Keratinocyte (primary cell): ENCODE results near the gene TMEM80. TPM values are rescaled to one million over a fixed set of nuclear protein-coding genes. Genes with fewer than 3 reads are reported as not detected.
"Not testable (repeated sequence)": the region's sequence is repeated elsewhere in the genome, so short reads cannot be mapped to it uniquely, and the experiment has no call there.

Source experiments
- DNase-seq: peaks from one replicate; pipeline ENCODE4 v3.0.0-alpha.2; 2011; ENCODE audit warnings: low read depth, missing footprints, low spot score
- FAIRE-seq: peaks from 2 replicates; lab custom pipeline; 2011; peaks lifted over from hg19 to GRCh38; lab: Jason Lieb, UNC
- H2AFZ ChIP-seq: 2 replicates; pipeline ENCODE4 v1.6.0; 2012; ENCODE audit warnings: low read length, control low read depth, inconsistent platforms; ENCODE audit not compliant: control insufficient read depth
- H3K27ac ChIP-seq: 2 replicates; pipeline ENCODE4 v1.5.1; 2011; ENCODE audit warnings: low read length; ENCODE audit not compliant: control insufficient read depth, insufficient read depth
- H3K27me3 ChIP-seq: 3 replicates; pipeline ENCODE4 v1.6.0; 2011; ENCODE audit warnings: low read length; ENCODE audit not compliant: control insufficient read depth, insufficient read depth; ENCODE audit errors: extremely low read depth
- H3K36me3 ChIP-seq, 2 experiments: 2 replicates in 1 of 2; 3 replicates in 1 of 2; pipeline ENCODE4 v1.5.1; 2011; ENCODE audit warnings: low read length in 2 of 2, mild to moderate bottlenecking in 1 of 2; ENCODE audit not compliant: control insufficient read depth in 2 of 2, insufficient read depth in 2 of 2; ENCODE audit errors: extremely low read depth in 1 of 2
- H3K4me1 ChIP-seq: 3 replicates; pipeline ENCODE4 v1.5.1; 2011; ENCODE audit warnings: low read length; ENCODE audit not compliant: control insufficient read depth, insufficient read depth; ENCODE audit errors: extremely low read depth
- H3K4me2 ChIP-seq: 3 replicates; pipeline ENCODE4 v1.6.0; 2011; ENCODE audit warnings: low read depth, low read length; ENCODE audit not compliant: control insufficient read depth, insufficient read depth; ENCODE audit errors: extremely low read depth
- H3K4me3 ChIP-seq, 3 experiments: fragments of 200-600 bp in 1 of 3; sonication (generic) in 1 of 3; 2 replicates in 2 of 3; 3 replicates in 1 of 3; pipeline ENCODE4 v1.5.1; 2011 to 2016; ENCODE audit warnings: low read length in 3 of 3, mild to moderate bottlenecking in 3 of 3, control low read depth in 2 of 3, inconsistent platforms in 1 of 3, low read depth in 1 of 3, mixed read lengths in 1 of 3, mixed run types in 1 of 3, moderate library complexity in 1 of 3; ENCODE audit not compliant: control insufficient read depth in 2 of 3, insufficient read depth in 2 of 3; ENCODE audit errors: extremely low read depth in 1 of 3
- H3K79me2 ChIP-seq: 2 replicates; pipeline ENCODE4 v1.6.0; 2012; ENCODE audit warnings: low read length; ENCODE audit not compliant: control insufficient read depth, insufficient read depth
- H3K9ac ChIP-seq: 3 replicates; pipeline ENCODE4 v1.6.0; 2011; ENCODE audit warnings: low read length; ENCODE audit not compliant: control insufficient read depth, insufficient read depth; ENCODE audit errors: extremely low read depth
- H3K9me1 ChIP-seq: 3 replicates; pipeline ENCODE4 v1.6.0; 2011; ENCODE audit warnings: low read length; ENCODE audit not compliant: control insufficient read depth, insufficient read depth; ENCODE audit errors: extremely low read depth
- H3K9me3 ChIP-seq: 2 replicates; pipeline ENCODE4 v1.5.1; 2012; ENCODE audit warnings: low read depth, low read length; ENCODE audit not compliant: control insufficient read depth
- H4K20me1 ChIP-seq: 3 replicates; pipeline ENCODE4 v1.6.0; 2011; ENCODE audit warnings: low read length; ENCODE audit not compliant: control insufficient read depth, insufficient read depth; ENCODE audit errors: extremely low read depth
- CTCF ChIP-seq, 3 experiments: IDR thresholded peaks in 1 of 3; conservative IDR thresholded peaks in 1 of 3; optimal IDR thresholded peaks in 1 of 3; 2 replicates in 2 of 3; 3 replicates in 1 of 3; pipeline versions ENCODE3 to v1.5.1; 2011; ENCODE audit warnings: low read length in 3 of 3, mild to moderate bottlenecking in 3 of 3, moderate library complexity in 2 of 3, control low read depth in 1 of 3, inconsistent platforms in 1 of 3; ENCODE audit not compliant: insufficient read depth in 2 of 3; ENCODE audit errors: extremely low read depth in 1 of 3
- EZH2 ChIP-seq: IDR thresholded peaks from one replicate; pipeline ENCODE4 v1.6.1; 2012; ENCODE audit warnings: inconsistent platforms, mild to moderate bottlenecking, low read length, moderate library complexity
- dilution Hi-C: fragments of 300-500 bp; cut with MboI; formaldehyde crosslinking; loops from one replicate; pipeline ENCODE4 v1.7.0; 2020; ENCODE audit warnings: low sequenced_read_pairs; ENCODE audit not compliant: extremely low pct_ligation_motif_present
- polyA plus RNA-seq, 5 experiments: library from polyadenylated mRNA; depleted of rRNA in 3 of 5; stranded (reverse) in 3 of 5; stranded (forward) in 1 of 5; unstranded in 1 of 5; fragments of >200 nt; gene quantifications; 1 replicate in 1 of 5; 2 replicates in 3 of 5; 3 replicates in 1 of 5; pipeline versions ENCODE4 v1.2.1 to v1.2.3, GENCODE V29; 2011 to 2012; ENCODE audit warnings: missing spikeins in 2 of 5, low read depth in 1 of 5, low replicate concordance in 1 of 5

The TMEM80 gene
- polyA plus RNA-seq, 1 donor (not counting 4 experiments of a cell fraction or from before 2014, with no cell fraction given), result 29.8 TPM

- dilution Hi-C loops, result no loop called here
- no peak overlapping the region for H3K9ac ChIP-seq
- no peak overlapping the region for H3K4me2 ChIP-seq
- H3K79me2 ChIP-seq, result peaks cover 11% of the 10 kb centered on the region
- H3K9me1 ChIP-seq, result no peaks in the 10 kb centered on the region
- peaks cover 22 to 33% of the 10 kb centered on the region in 2 experiments for H3K36me3 ChIP-seq
- no peaks in the 10 kb centered on the region for H3K27me3 ChIP-seq
- no peak overlapping the region for H3K4me3 ChIP-seq
- H2AFZ ChIP-seq, result no peak overlapping the region
- FAIRE-seq, result no peak
- peaks cover 17% of the 10 kb centered on the region for H3K4me1 ChIP-seq
- H3K27ac ChIP-seq, result no peak overlapping the region
- DNase-seq, result no peak
- H3K9me3 ChIP-seq, result no peaks in the 10 kb centered on the region
- no peaks in the 10 kb centered on the region for H4K20me1 ChIP-seq
- TF ChIP-seq EZH2 (no peak), CTCF (optimal IDR thresholded peaks at IDR 0.05 in 1 of 3, IDR thresholded peaks at IDR 0.05 in 1 of 3, conservative IDR thresholded peaks at IDR 0.05 in 1 of 3; ENCODE audit: extremely low read depth in 1 of 3, insufficient read depth in 2 of 3, low read length in 3 of 3) (no peak)
Measured at GRCh38 chr11:688681-689080, 6.9 kb upstream of the TMEM80 start.

GRCh38 chr11:689625-690024 lies 6.0 kb upstream of the TMEM80 start:
- TF ChIP-seq CTCF (optimal IDR thresholded peaks at IDR 0.05 in 1 of 3, IDR thresholded peaks at IDR 0.05 in 1 of 3, conservative IDR thresholded peaks at IDR 0.05 in 1 of 3; ENCODE audit: extremely low read depth in 1 of 3, insufficient read depth in 2 of 3, low read length in 3 of 3) (no peak), EZH2 (no peak)
- Histone ChIP-seq H4K20me1 (no peaks in the 10 kb centered on the region), H3K4me2 (no peak overlapping the region), H3K9me3 (no peaks in the 10 kb centered on the region), H3K79me2 (peaks cover 17% of the 10 kb centered on the region), H3K27ac (no peak overlapping the region), H2AFZ (no peak overlapping the region), H3K9me1 (no peaks in the 10 kb centered on the region), H3K27me3 (no peaks in the 10 kb centered on the region), H3K9ac (no peak overlapping the region), H3K36me3 (peaks cover 21 to 32% of the 10 kb centered on the region in 2 experiments), H3K4me3 (no peak overlapping the region), H3K4me1 (peaks cover 22% of the 10 kb centered on the region)
- FAIRE-seq (no peak), DNase-seq (no peak)
- dilution Hi-C loops, result no loop called here

GRCh38 chr11:690244-690643 lies 5.4 kb upstream of the TMEM80 start:
- H3K9me3 ChIP-seq, H3K9me1 ChIP-seq, dilution Hi-C loops, H4K20me1 ChIP-seq, DNase-seq, FAIRE-seq, H3K4me3 ChIP-seq, H3K27me3 ChIP-seq, H3K9ac ChIP-seq, H3K27ac ChIP-seq, H2AFZ ChIP-seq, H3K4me2 ChIP-seq: not testable (repeated sequence)
- H3K4me1 ChIP-seq, result peaks cover 22% of the 10 kb centered on the region
- peaks cover 17% of the 10 kb centered on the region for H3K79me2 ChIP-seq
- H3K36me3 ChIP-seq, result peaks cover 19 to 28% of the 10 kb centered on the region in 2 experiments
